Activated CD8-positive, alpha-beta memory T cell treated with anti-CD3 and anti-CD28 coated beads for 36 hours (primary cell): Measurements from ENCODE around the gene COBLL1. TPM values are rescaled to one million over a fixed set of nuclear protein-coding genes. Genes with fewer than 3 reads are reported as not detected.
"Not testable (repeated sequence)": the region's sequence is repeated elsewhere in the genome, so short reads cannot be mapped to it uniquely, and the experiment has no call there.

Experiments used
- CTCF ChIA-PET: fragments of 350-600 bp; sonication (Branson Sonifier 250); formaldehyde crosslinking; loops from one replicate; lab custom pipeline; 2021; ENCODE audit warnings: antibody characterized with exemption; lab: Charles Lee
- POLR2A ChIA-PET: fragments of 350-600 bp; sonication (Branson Sonifier 250); formaldehyde crosslinking; loops from one replicate; lab custom pipeline; 2021; ENCODE audit warnings: antibody characterized with exemption; lab: Charles Lee
- total RNA-seq, 2 experiments: library from RNA; stranded (reverse); gene quantifications; one replicate each; pipeline ENCODE4 v1.2.3, GENCODE V29; 2021

Gene COBLL1
- total RNA-seq, 2 experiments from 2014 or later, result not detected

DNA sequence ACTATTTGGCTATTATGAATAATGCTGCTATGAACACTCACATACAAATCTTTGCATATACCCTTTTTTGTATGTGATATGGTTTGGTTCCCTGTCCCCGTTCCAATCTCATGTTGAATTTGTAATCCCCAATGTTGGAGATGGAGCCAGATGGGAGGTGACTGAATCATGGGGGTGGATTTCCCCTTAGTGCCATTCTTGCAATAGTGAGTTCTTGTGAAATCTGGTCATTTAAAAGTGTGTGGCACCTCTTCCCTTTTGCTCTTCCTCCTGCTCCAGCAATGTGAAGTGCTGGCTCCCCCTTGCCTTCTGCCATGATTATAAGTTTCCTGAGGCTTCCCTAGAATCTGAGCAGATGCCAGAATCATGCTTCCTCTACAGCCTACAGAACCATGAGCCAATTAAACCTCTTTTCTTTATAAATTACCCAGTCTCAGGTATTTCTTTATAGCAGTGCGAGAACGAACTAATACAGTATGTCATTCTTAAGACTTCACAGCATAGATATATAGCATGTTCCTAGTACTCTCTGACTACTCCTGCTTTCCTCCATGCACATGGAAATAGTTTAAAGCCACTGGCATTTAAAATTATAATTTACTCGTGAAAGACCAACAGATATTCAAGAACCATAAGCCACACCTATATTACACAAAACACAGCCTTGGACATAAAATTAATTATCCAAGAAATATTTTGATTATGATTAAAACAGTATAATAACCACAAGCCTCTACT, 75.2 kb downstream of the COBLL1 start:
- POLR2A ChIA-PET, result no interaction called here
- CTCF ChIA-PET, result no interaction called here

DNA sequence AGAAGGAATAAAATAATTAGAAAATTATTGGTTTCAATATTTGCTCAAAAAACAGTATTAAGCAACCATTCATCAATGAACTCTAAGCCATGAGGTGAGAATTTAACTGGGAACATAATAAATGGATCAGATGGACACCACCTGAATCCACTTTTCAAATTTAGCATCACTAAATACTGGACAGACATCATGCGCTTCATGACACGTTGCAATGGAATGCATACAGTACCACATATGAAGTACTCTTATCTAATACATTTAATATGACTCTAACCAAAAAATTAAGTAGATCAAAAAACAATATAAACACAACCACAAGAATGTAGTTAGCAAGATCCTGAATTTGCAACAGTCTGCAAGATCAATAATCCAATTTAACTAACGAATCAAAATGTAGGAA, 76.6 kb downstream of the COBLL1 start:
- POLR2A ChIA-PET, result no interaction called here
- CTCF ChIA-PET, result no interaction called here

DNA sequence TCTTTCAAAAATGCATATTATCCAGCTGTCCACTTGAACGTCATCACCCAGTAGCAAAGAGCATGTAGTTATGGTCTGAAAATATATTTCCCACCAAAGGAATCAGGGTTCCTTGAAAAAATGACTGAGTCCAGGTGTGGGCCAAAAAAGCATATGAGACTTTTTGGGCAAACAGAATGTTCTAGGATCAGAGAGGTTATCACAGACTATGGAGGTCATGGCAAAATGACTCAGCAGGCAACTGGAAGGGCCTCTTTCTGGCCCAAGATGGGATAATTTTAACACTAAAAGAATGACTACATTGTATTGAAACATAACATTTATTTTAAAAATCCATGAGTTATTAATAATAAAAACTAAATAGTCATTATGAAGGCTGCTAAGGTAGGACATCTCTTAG, 77.1 kb downstream of the COBLL1 start:
- POLR2A ChIA-PET, result no interaction called here
- CTCF ChIA-PET, result no interaction called here

DNA sequence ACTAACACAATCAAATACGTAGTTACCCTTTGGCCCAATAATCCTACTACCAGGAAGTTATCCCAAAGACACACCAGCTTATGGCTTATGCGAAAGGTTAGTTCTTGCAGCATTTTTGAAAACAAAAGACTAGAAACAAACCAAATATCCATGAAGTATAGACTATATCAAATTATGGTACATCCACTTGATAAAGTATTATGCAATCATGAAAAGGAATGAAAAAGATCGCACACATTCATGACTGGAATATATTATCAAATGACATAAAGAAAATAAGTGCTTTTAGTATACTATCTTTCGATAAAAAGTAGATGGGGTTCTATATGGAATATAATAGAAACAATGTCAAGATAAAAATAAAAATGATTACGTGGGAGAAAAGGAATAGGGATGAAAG, 78.2 kb downstream of the COBLL1 start:
- CTCF ChIA-PET, result no interaction called here
- POLR2A ChIA-PET, result no interaction called here

DNA sequence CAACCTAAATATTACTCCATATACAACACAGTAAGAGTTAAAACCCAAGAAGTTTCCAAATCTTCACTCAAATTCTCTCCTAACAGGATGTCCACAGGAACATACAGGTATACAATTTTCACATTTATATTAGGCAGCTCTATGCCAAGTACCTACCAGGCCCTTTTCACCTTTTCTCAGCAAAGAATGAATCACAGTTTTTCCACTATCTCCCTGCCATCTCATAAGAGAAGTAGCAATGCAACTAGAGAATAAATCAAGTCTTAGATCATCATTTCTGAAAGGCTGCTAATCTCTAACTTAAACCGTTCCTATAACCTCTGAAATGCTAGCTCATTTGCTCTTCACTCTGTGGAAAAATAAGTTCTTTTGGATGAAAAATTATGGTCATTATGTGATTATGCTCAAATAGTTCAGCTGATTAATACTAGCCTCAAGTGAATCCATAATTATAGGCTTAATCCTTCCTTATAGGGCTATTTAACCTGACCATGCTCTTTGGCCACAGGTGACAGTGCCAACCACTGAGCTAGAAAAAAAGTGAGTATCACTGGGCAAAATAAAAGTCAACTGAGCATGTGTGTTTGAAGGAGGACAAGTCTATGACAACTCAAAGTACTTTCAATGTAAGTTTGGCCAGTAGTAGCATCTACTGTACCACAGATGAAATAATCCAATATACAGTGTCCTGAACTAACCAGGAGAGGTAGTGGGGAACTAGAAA, 79.7 kb downstream of the COBLL1 start:
- ChIA-PET CTCF (interaction anchor here (0.6 kb wide), 1 partner anchor 804 kb away, joined by 4 read pairs; no protein-coding TSS in a partner anchor), POLR2A (no interaction called here)

DNA sequence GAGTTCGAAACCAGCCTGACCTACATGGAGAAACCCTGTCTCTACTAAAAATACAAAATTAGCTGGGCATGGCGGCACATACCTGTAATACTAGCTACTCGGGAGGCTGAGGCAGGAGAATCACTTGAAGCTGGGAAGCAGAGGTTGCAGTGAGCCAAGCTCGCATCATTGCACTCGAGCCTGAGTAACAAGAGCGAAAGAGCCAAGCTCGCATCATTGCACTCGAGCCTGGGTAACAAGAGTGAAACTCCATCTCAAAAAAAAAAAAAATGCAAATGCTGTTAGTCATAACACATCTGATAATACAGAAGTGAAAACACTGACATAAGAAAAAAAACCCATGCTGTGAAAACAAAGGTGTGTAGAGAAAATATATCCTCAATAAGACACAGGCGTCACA, 80.4 kb downstream of the COBLL1 start:
- CTCF ChIA-PET, result interaction anchor here (0.6 kb wide), 1 partner anchor 804 kb away, joined by 4 read pairs; no protein-coding TSS in a partner anchor
- POLR2A ChIA-PET, result not testable (repeated sequence)

DNA sequence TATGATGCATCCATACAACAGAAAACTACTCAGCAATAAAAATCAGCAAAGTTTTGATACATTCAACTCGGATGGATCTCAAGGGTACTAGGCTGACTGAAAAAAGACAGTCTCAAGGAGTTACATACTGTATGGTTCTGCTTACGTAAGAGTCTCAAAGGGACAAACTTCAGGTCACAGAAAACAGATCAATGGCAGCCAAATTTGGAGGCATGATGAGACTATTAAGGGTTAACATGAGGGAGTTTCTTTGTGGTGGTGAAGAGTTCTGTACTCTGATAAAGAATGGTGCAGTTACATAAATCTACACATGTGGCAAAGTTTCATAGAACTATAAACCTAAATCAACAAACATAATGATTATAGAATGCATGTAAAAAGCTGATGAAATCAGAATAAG, 81.4 kb downstream of the COBLL1 start:
- POLR2A ChIA-PET, result no interaction called here

DNA sequence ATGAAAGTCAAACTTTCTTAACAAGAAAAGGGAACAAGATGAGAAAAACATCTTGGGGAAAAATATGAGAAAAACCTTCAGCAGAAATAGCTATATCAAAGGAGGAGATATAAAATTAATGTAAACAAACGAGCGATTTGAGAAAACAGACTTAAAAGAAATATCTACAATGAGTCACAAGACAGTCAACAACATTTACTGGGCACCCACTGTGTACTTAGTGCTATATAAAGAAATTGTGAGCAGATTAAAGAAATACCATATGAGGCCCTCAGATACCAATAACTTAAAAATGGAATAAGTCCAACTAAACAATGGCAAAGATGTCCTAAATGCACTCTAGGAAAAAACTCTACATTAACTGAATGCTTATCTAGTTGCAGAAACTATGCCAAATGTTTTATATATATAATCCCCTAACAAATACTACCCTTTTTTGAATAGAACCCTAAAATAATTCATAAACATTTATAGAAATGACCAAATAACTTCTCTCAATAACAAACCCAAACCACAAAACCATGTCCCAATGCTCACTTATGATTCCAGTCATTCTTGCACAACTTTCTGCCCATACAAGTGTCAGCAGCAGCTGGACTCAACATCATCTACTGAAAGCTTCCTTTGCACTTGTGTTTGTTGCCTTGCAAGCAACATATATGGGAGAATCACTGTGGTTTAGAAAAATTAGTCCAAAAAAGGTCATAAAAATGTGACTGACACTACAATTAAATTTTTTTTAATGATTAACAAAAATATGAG, 83.5 kb downstream of the COBLL1 start:
- CTCF ChIA-PET, result no interaction called here
- POLR2A ChIA-PET, result no interaction called here

More for the DNA sequence above, 81.4 kb downstream of the COBLL1 start:
- CTCF ChIA-PET, result no interaction called here

DNA sequence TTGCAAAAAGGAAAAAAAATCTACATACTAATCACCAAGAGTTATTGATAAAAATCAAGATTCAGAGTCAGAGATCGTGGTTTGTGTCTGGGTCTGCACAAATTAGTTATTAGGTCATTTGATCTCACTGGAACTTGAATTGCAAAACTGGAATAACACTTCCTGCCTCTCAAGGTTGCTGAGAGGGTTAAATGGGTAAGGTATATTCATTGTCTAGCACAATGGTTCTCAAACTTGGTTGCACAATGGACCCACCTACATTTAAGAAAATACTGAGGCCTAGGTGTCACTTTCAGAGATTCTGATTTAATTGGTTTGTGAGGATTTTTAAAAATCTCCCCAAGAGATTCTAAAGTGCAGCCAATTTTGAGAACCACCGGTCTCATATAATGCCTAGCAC, 84.8 kb downstream of the COBLL1 start:
- POLR2A ChIA-PET, result no interaction called here
- CTCF ChIA-PET, result no interaction called here

DNA sequence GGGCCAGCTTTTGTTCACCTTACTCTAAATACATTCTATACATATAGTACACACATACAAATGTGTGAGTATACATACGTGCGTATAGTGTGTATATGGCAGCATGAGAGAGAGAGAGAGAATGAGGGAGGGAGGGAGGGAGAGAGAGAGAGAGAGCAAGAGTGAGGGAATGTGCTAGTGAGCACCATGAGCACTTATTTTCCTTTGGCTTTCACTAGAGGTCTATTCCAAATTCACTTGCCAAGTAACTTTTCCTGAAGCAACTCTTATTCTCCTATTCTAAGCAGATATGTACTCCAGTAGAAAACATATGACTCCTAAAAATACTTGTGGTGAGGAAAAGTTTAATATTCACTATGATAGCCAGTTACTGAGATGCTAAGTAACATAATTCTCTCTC, 85.7 kb downstream of the COBLL1 start:
- CTCF ChIA-PET, result no interaction called here
- POLR2A ChIA-PET, result no interaction called here

DNA sequence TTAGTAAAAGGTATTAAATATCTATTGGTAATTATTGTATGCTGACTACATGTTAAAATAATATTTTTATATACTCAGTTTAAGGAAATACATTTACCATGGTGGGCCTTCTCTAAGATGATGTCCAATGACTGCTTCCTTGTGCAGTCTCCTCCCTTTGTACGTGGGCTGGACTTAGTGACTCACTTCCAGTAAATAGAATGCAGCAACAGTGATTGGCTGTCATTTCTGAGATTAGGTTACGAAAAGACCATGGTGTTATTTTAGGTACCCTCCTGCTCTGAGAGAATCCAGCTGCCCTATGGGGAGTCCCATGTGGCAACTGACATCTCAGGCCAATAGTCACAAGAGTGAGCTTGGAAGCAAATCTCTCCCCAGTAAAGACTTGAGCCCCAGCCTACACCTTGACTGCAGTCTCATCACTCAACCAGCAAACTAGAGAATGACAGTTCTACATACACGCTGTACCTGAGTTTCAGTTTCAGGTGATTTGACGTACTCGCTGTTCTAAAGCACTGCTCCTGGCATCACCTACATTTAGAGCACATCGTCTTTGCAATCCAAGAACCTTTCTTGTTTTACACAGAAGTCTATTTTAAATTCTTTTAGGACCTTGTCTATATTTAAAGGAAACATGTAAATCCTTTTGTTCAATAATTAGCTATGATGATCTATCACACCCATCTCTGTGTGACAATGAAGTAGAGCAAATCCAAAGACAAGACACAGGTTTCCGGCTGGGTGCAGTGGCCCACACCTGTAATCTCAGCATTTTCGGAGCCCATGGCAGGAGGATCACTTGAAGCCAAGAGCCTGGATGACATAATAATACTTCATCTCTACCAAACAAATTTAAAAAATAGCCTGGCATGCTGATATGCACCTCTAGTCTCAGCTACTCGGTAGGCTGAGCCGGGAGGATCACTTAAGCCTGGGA, 87.2 kb downstream of the COBLL1 start:
- POLR2A ChIA-PET, result no interaction called here
- CTCF ChIA-PET, result interaction anchor here (0.6 kb wide), 1 partner anchor 88 kb away, joined by 3 read pairs; no protein-coding TSS in a partner anchor

DNA sequence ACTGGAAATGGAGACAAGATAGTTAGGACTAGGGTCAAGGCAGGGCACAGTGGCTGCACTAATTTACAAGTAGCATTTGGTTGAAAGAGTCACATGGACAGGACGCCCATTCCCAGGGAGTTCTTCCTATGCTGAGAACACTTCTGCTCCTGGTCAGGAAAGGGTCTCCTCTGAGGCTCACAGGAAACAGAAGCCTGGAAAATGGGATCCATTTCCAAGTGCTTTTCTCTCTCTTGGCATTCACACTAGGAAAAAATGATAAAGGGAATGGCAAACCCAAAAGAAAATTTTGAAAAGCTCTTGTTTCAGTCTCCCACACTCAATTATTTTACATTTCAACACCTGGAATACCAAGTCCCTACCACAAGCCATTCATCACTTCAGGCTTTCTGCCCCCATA, 88.7 kb downstream of the COBLL1 start:
- CTCF ChIA-PET, result no interaction called here

DNA sequence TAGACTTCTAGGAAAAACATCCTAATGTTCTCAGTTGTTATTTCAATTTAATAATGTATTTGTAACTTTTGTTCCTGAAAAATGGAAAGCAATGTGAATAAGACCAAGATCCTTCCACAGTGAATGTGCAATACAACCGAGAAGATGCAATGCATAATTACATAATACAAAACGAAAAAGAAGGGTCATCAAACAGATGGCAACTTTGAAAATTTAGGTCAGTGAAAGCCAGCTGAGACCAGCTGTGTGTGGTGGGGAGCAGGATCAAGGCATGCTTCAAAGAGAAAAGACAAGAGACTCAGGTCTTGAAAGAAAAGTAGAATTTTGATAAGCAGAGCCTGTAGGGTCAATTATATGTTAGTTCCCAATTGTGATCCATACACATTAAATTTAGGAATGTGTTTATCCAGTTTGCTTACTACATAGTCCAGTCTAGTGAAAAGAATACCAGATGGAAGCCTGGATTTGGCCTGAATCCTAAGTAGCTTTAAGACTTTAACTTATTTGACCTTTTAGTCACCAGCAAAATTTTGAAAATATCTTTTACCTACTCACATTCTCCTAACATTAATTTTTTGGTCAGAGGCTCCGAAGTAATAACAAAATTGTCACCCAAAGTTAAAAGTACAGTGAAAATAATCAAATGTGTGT, 93.7 kb downstream of the COBLL1 start:
- ChIA-PET CTCF (no interaction called here), POLR2A (no interaction called here)

More for the DNA sequence above, 88.7 kb downstream of the COBLL1 start:
- POLR2A ChIA-PET, result no interaction called here

DNA sequence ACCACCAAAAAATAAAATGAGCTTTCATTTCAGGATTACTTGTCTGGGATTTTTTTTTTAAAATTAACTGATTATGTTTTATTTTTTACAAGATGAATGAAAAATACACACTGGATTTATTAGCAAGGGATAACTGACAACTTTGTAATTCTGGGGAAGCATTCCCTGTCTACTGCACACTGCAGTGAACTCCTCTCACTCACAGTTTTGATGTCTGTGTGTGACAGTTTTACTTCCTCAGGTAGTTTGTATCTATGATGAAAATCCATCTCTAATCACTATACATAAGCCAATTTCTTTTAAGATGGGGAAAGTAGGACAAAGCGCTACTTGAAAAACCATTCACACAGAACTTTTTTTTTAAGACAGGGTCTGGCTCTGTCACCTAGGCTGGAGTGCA, 94.5 kb downstream of the COBLL1 start:
- ChIA-PET POLR2A (no interaction called here), CTCF (no interaction called here)

DNA sequence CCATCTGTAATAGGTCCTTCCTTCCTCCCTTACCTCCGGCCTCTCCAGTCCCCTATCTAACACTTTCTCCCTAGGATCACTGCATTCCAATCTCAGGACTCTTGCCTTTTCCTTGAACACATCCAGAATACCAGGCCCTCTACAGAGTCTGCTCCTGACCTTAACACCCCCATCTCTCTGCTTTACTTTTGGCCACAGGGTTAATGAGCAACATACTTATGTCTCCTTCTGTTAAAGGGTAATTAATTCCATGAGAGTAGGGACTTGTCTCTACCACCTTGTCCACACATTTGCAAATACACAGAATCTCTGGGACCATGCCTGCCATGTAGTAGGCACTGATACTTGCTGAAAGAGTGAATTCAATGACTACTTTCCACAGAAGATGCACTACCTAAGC, 94.9 kb downstream of the COBLL1 start:
- CTCF ChIA-PET, result no interaction called here
- POLR2A ChIA-PET, result no interaction called here

DNA sequence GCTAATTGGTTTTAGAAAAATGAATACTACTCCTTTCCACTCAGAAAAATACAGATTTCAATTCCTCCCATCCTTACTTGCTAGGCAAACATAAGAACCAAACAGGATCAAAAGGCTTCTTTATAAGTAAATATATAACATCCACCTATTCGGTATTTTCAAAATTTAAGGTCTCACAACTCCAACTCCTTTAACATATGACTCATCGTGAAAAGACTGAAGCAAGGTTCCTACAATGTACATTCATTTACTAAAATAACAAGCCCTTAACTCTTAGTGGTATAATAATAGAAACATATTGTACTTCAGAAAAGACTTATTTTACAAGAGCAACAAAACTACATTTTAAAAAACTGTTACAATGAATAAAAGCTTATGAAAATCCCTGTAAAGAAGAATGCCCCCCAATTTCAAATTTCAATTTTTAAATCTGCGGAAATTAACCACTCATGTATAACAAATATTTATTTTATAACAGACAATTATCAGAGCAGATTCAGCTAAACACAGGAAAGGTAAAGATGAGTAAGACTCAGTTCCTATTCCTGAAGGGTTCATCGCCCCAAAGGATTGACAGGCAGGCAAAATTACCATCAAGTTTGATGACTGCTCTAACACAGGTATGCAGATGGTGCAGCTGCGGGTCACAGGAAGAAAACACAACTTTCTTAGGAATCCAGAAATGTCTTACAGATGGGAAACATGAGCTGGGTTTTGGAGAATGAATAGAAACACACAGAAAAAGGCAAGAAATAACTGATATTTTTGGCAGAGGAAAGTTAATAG, 96.4 kb downstream of the COBLL1 start:
- CTCF ChIA-PET, result no interaction called here

DNA sequence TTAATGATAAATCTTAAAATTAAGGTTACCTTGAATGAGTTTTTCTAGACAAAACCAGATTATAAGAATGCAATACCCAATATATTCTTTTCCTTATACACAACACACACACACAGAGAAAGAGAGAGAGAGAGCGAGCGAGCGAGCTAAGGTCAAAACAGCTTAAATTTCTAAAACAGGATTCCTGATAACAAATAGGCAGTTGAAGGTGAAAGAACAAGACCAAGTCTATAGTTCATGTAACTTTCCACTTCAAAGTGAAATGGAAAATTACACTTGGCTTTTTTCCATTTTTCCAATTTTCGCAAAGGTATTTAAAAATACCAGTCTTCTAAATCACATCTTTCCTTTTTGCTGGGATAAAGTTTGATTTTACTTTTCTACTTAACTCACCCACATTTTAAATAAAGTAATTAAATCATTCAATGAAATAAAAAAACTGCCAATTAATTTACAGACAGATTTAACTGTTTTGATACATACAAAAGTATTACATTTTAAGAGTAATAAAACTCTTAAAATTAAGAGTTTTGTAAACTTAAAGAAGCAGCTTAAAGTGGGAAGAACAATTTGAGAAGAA, 98.8 kb downstream of the COBLL1 start:
- CTCF ChIA-PET, result no interaction called here
- POLR2A ChIA-PET, result no interaction called here

More for the DNA sequence above, 96.4 kb downstream of the COBLL1 start:
- POLR2A ChIA-PET, result no interaction called here

DNA sequence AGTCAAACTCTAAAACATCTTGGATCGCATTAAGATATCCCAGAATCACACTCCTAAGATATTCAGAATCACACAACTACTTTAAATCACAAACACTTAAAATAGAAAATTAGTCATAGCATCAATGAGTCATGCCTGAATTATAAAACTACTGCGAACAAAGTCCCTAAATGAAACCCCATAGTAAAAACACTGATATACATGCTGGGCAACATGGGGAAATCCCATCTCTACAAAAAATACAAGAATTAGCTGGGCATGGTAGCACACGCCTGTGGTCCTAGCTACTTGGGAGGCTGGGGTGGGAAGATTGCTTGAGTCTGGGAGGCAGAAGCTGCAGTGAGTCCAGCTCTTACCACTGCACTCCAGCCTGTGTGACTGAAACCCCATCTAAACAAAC, 101.7 kb downstream of the COBLL1 start:
- ChIA-PET CTCF (no interaction called here), POLR2A (no interaction called here)
